Breast epithelium (tissue), 3 donors: ENCODE data around the gene MGAT3.

Source experiments
- POLR2A ChIP-seq: fragments of 450-650 bp; IDR thresholded peaks from one replicate; pipeline ENCODE4 v1.6.1; 2016; ENCODE audit warnings: antibody characterized with exemption, mild to moderate bottlenecking, moderate library complexity
- TF ChIP-seq, protein P1 (sequence below), 3 donors: fragments of 450-650 bp; IDR thresholded peaks; one replicate each; pipeline ENCODE4 v1.5.1; 2016 to 2017; ENCODE audit warnings: antibody characterized with exemption in 3 of 3, mild to moderate bottlenecking in 3 of 3, moderate library complexity in 3 of 3

GRCh38 chr22:39408807-39409206, 48.0 kb upstream of the MGAT3 start:
- TF ChIP-seq, protein P1, sequence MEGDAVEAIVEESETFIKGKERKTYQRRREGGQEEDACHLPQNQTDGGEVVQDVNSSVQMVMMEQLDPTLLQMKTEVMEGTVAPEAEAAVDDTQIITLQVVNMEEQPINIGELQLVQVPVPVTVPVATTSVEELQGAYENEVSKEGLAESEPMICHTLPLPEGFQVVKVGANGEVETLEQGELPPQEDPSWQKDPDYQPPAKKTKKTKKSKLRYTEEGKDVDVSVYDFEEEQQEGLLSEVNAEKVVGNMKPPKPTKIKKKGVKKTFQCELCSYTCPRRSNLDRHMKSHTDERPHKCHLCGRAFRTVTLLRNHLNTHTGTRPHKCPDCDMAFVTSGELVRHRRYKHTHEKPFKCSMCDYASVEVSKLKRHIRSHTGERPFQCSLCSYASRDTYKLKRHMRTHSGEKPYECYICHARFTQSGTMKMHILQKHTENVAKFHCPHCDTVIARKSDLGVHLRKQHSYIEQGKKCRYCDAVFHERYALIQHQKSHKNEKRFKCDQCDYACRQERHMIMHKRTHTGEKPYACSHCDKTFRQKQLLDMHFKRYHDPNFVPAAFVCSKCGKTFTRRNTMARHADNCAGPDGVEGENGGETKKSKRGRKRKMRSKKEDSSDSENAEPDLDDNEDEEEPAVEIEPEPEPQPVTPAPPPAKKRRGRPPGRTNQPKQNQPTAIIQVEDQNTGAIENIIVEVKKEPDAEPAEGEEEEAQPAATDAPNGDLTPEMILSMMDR (IDR thresholded peaks at IDR 0.05) = no peak
- TF ChIP-seq POLR2A = no peak
